ENCODE results near the gene CD3G. TPM values are rescaled to one million over a fixed set of nuclear protein-coding genes. Genes with fewer than 3 reads are reported as not detected.

CD3G gene
- total and polyA plus RNA-seq, 9 of the 15 experiments (the other 6 are each of a cell fraction or from before 2014, with no cell fraction given) = 0.30 to 1.7 (median 0.47) TPM

GRCh38 chr11:118319337-118319707 lies 24.8 kb upstream of the CD3G start (continued):
- TF ChIP-seq ZNF263 (CRISPR knock-in tag; IDR thresholded peaks at IDR 0.05; ENCODE audit: borderline replicate concordance) (peak; percentile 43; the same call in 1 of the 2 replicates), ZNF146 (CRISPR knock-in tag; IDR thresholded peaks at IDR 0.05; ENCODE audit: unreplicated experiment) (no peak), UBTF (IDR thresholded peaks at IDR 0.05; ENCODE audit: borderline replicate concordance in 1 of 2, low read depth in 2 of 2, low read length in 2 of 2) (no peak), NCOA1 (IDR thresholded peaks at IDR 0.05; ENCODE audit: low read depth) (no peak), CEBPB (tag; IDR thresholded peaks at IDR 0.05) (peak; percentile 81), MLX (CRISPR knock-in tag; conservative IDR thresholded peaks at IDR 0.05) (no peak), HNRNPUL1 (IDR thresholded peaks at IDR 0.05; ENCODE audit: low read length) (no peak), ARID3A (IDR thresholded peaks at IDR 0.05; ENCODE audit: borderline replicate concordance, low read depth, low read length) (no peak), ZNF280A (IDR thresholded peaks at IDR 0.05; ENCODE audit: low read depth, partially characterized antibody) (no peak), MAX (CRISPR knock-in tag; IDR thresholded peaks at IDR 0.05) (no peak), NR2C2 (CRISPR knock-in tag; IDR thresholded peaks at IDR 0.05) (no peak), NR2C2 (tag; IDR thresholded peaks at IDR 0.05) (peak; percentile 77; the same call in 1 of the 2 replicates), BRF2 (IDR thresholded peaks at IDR 0.05; ENCODE audit: borderline replicate concordance, insufficient read depth, insufficient read length) (no peak), TCF3 (CRISPR knock-in tag; IDR thresholded peaks at IDR 0.05) (peak; percentile 34; the same call in 1 of the 2 replicates), ZNF766 (CRISPR knock-in tag; conservative IDR thresholded peaks at IDR 0.05) (peak; percentile 60), ZZZ3 (IDR thresholded peaks at IDR 0.05) (no peak), ARID3B (CRISPR knock-in tag; IDR thresholded peaks at IDR 0.05; ENCODE audit: borderline replicate concordance) (no peak)
